HepG2 (cell line): Measurements from ENCODE around the gene UBE2H. TPM values are rescaled to one million over a fixed set of nuclear protein-coding genes. Genes with fewer than 3 reads are reported as not detected.
A peak's percentile ranks its signal among the peaks of the same experiment; 100 is the strongest.

Experiments
- ATAC-seq: fragments of 200-7000 bp; cut with Tn5 transposase; 3 replicates; pipeline ENCODE4 v1.9.1; 2020; ENCODE audit warnings: mild to moderate bottlenecking, moderate library complexity
- BruUV-seq: library from RNA; stranded (reverse); fragments of 400-500 nt; replicated peaks from 2 replicates; lab custom pipeline; 2021; lab: Mats Ljungman, UMichigan
- CTCF ChIA-PET: fragments of 300-600 bp; formaldehyde crosslinking; extraction: SDS; loops from one replicate; lab custom pipeline; 2021; ENCODE audit warnings: low total read pairs, inconsistent platforms, low intra/inter-chr PET ratio; lab: Yijun Ruan, JAX
- POLR2A ChIA-PET: fragments of 350-600 bp; sonication (Branson Sonifier 250); formaldehyde crosslinking; loops from one replicate; lab custom pipeline; 2020; ENCODE audit warnings: antibody characterized with exemption, inconsistent platforms; lab: Yijun Ruan, JAX
- DNase-seq: peaks from one replicate; pipeline ENCODE4 v3.0.0-alpha.2; 2015; ENCODE audit warnings: low spot score
- FAIRE-seq: peaks from 3 replicates; lab custom pipeline; 2011; peaks lifted over from hg19 to GRCh38; lab: Jason Lieb, UNC
- H2AFZ ChIP-seq: one replicate; pipeline ENCODE4 v1.6.1; 2011; ENCODE audit warnings: low read length, inconsistent platforms
- H3K27ac ChIP-seq: fragments of 300-600 bp; 3 replicates; pipeline ENCODE4 v1.8.0; 2011; ENCODE audit warnings: mixed run types, mild to moderate bottlenecking, mixed read lengths, low read length, inconsistent platforms; ENCODE audit not compliant: insufficient read depth; ENCODE audit errors: extremely low read length
- H3K27me3 ChIP-seq, 2 experiments: fragments of 200-600 bp in 1 of 2; 2 replicates in 1 of 2; 3 replicates in 1 of 2; pipeline versions ENCODE4 v1.6.0 to v1.8.0; 2011; ENCODE audit warnings: low read length in 2 of 2, mild to moderate bottlenecking in 2 of 2, moderate library complexity in 2 of 2, inconsistent platforms in 1 of 2; ENCODE audit not compliant: insufficient read depth in 2 of 2, control insufficient read depth in 1 of 2
- H3K36me3 ChIP-seq, 2 experiments: fragments of 200-600 bp in 1 of 2; replicated peaks in 1 of 2; 2 replicates in 1 of 2; 3 replicates in 1 of 2; pipeline versions ENCODE4 v1.5.1 to v1.8.0; 2011; ENCODE audit warnings: low read length in 2 of 2, inconsistent platforms in 1 of 2; ENCODE audit not compliant: insufficient read depth in 2 of 2, control insufficient read depth in 1 of 2
- H3K4me1 ChIP-seq: 2 replicates; pipeline ENCODE4 v1.5.1; 2012; ENCODE audit warnings: low read length, inconsistent platforms; ENCODE audit not compliant: insufficient read depth
- H3K4me2 ChIP-seq: 2 replicates; pipeline ENCODE4 v1.6.0; 2011; ENCODE audit warnings: low read depth, low read length, inconsistent platforms
- H3K4me3 ChIP-seq, 3 experiments: fragments of 200-600 bp in 1 of 3; sonication (generic), shearing (Covaris generic) in 1 of 3; replicated peaks in 1 of 3; 2 replicates each; pipeline ENCODE4 v1.5.1; 2011 to 2016; ENCODE audit warnings: low read length in 3 of 3, inconsistent platforms in 2 of 3, low read depth in 2 of 3, mild to moderate bottlenecking in 2 of 3, control low read depth in 1 of 3, mixed read lengths in 1 of 3; ENCODE audit not compliant: insufficient read depth in 1 of 3
- H3K79me2 ChIP-seq: one replicate; pipeline ENCODE4 v1.6.1; 2011; ENCODE audit warnings: low read length, inconsistent platforms; ENCODE audit not compliant: insufficient read depth
- H3K9ac ChIP-seq: 2 replicates; pipeline ENCODE4 v1.6.0; 2011; ENCODE audit warnings: mild to moderate bottlenecking, low read depth, low read length, inconsistent platforms; ENCODE audit not compliant: insufficient read depth
- H3K9me3 ChIP-seq: 2 replicates; pipeline ENCODE4 v1.5.1; 2012; ENCODE audit warnings: mild to moderate bottlenecking, low read length
- H4K20me1 ChIP-seq: 2 replicates; pipeline ENCODE4 v1.6.0; 2011; ENCODE audit warnings: inconsistent platforms, mild to moderate bottlenecking, low read length, moderate library complexity; ENCODE audit not compliant: insufficient read depth
- KAT8 ChIP-seq: IDR thresholded peaks from 2 replicates; pipeline ENCODE4 v1.6.1; 2016; ENCODE audit warnings: missing genetic modification reagents, missing compliant biosample characterization
- MED1 ChIP-seq: sonication (generic); formaldehyde crosslinking; IDR thresholded peaks from 2 replicates; pipeline ENCODE4 v1.4.0; 2020; ENCODE audit warnings: missing genetic modification reagents
- POLR2A ChIP-seq, 2 experiments: IDR thresholded peaks; 2 replicates each; pipeline ENCODE4 v1.6.1; 2011; ENCODE audit warnings: low read depth in 2 of 2, low read length in 2 of 2, mild to moderate bottlenecking in 1 of 2, moderate library complexity in 1 of 2; ENCODE audit not compliant: insufficient read depth in 1 of 2
- RCOR2 ChIP-seq: IDR thresholded peaks from 2 replicates; pipeline ENCODE4 v1.6.1; 2016; ENCODE audit warnings: missing biosample characterization, missing genetic modification reagents
- TEAD3 ChIP-seq: optimal IDR thresholded peaks from 2 replicates; pipeline ENCODE3; 2016; ENCODE audit warnings: borderline replicate concordance
- ZNF205 ChIP-seq: IDR thresholded peaks from 2 replicates; pipeline ENCODE4 v1.6.1; 2018; ENCODE audit warnings: missing biosample characterization, missing genetic modification reagents
- WGBS: methylation state at CpG from one replicate; pipeline ENCODE4 v1.1.6; 2017; ENCODE audit warnings: low lambda C conversion rate; 5-methylcytosine and 5-hydroxymethylcytosine counted together
- in situ Hi-C: cut with HindIII; loops from 2 replicates; pipeline ENCODE4 v1.10.0; 2017; ENCODE audit warnings: low pct_unique_long_range_greater_than_20kb; ENCODE audit not compliant: extremely low pct_ligation_motif_present
- intact Hi-C: fragments of 100-400 bp; cut with micrococcal nuclease; formaldehyde crosslinking; loops from one replicate; pipeline ENCODE4 v1.10.0; 2022; ENCODE audit not compliant: unreplicated experiment
- polyA plus RNA-seq, 8 experiments: library from polyadenylated mRNA; depleted of rRNA in 3 of 8; stranded (reverse) in 7 of 8; unstranded in 1 of 8; fragments of >200 nt; fragmentation: Illumina TruSeq in 4 of 8; extraction: Trizol in 4 of 8; gene quantifications; 2 replicates each; pipeline versions ENCODE4 v1.2.1 to v1.2.3, GENCODE V29; 2011 to 2016; ENCODE audit warnings: low read depth in 4 of 8, missing spikeins in 1 of 8, mixed read lengths in 1 of 8; ENCODE audit not compliant: insufficient read depth in 1 of 8
- total RNA-seq, 5 experiments: library from RNA; depleted of rRNA; stranded (reverse); fragments of >200 nt; fragmentation: Illumina TruSeq; extraction: Trizol; gene quantifications; 2 replicates each; pipeline ENCODE4 v1.2.3, GENCODE V29; 2016; ENCODE audit warnings: low read depth in 1 of 5
- TF ChIP-seq, protein P1 (sequence below): sonication (generic); formaldehyde crosslinking; IDR thresholded peaks from 2 replicates; pipeline ENCODE4 v1.9.0; 2021; ENCODE audit warnings: mild to moderate bottlenecking, missing genetic modification reagents

Gene UBE2H
- total and polyA plus RNA-seq, 2 of the 13 experiments (the other 11 are each of a cell fraction or from before 2014, with no cell fraction given): 15.5 to 40.1 TPM

GRCh38 chr7:129950933-129951225 is 1.9 kb downstream of the UBE2H start:
- peak overlapping the region; percentile 86 to 94 (median 87) for H3K4me3 ChIP-seq
- H3K9ac ChIP-seq: peak overlapping the region; percentile 90
- CTCF ChIA-PET: no interaction called here
- TF ChIP-seq POLR2A (IDR thresholded peaks at IDR 0.05; ENCODE audit: insufficient read depth in 1 of 2, low read depth in 2 of 2, low read length in 2 of 2) (no peak), KAT8 (CRISPR knock-in tag) (0 out of 2 replicates have a peak, but pooled peaks have one; percentile 4)
- POLR2A ChIA-PET: interaction anchor here (1.2 to 2.9 kb wide), 2 partner anchors 8 to 58 kb away, joined by 5 to 28 read pairs; no protein-coding TSS in a partner anchor
- H3K27ac ChIP-seq: peak overlapping the region; percentile 92
- in situ Hi-C loops (no loop called here), intact Hi-C loops (loop anchor here (5.0 kb wide), 1 partner anchor 119 kb away; no protein-coding TSS in a partner anchor)
- H3K9me3 ChIP-seq: no peaks in the 10 kb centered on the region
- peaks cover 40% of the 10 kb centered on the region for H3K4me1 ChIP-seq
- H3K4me2 ChIP-seq: peak overlapping the region; percentile 76
- WGBS: 86% methylated on average over 1 of the region's 1 CpG
- no peak overlapping the region for H2AFZ ChIP-seq
- H3K27me3 ChIP-seq: no peaks in the 10 kb centered on the region; a peak in 1 of 5 replicates
- DNase-seq (no peak), ATAC-seq (no peak), FAIRE-seq (no peak)
- peaks cover 57% of the 10 kb centered on the region for H3K79me2 ChIP-seq
- peaks cover 16% of the 10 kb centered on the region for H4K20me1 ChIP-seq
- peaks cover 0 to 3% of the 10 kb centered on the region in 2 experiments; a peak in 1 of 5 replicates for H3K36me3 ChIP-seq
- no TSS peak for BruUV-seq

DNA sequence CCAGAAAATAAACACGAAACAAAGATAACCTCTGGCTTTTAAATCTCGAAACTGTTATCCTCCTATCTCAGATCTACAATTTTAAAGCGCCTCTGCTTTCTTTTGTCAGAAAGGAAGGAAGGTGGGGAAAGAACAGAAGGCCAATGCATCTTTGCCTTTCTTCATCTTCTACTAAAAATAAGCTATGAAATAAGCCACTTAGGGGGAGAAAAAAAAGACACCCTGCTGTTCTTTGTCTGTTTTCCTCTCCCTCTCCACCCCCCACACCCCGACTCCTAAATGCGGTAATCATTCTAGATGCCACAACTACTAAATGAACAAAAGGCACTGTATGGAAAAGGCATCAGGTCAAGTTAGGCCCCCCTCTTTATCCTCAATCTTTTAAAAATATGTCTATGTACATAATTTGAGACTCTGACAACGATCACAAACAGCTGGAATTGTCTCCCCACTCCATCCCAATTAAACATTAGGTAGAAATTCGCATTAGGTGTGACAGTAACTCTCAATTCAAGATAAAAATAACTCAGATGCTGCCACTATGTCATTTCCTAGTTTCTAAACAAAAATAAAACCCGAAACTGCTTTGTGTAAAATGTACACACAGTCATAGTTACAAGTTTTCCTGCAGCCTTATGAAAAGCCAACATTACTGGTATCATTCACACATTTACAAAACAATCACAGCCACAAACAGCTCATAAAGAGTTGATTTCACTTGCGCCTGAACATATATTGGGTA is 2.4 kb downstream of the UBE2H start:
- no peak for TF ChIP-seq RCOR2 (CRISPR knock-in tag)
- TF ChIP-seq ZNF205 (CRISPR knock-in tag): no peak
- no peak for TF ChIP-seq TEAD3 (CRISPR knock-in tag)
- no peak for TF ChIP-seq MED1 (CRISPR knock-in tag)
- TF ChIP-seq, protein P1, sequence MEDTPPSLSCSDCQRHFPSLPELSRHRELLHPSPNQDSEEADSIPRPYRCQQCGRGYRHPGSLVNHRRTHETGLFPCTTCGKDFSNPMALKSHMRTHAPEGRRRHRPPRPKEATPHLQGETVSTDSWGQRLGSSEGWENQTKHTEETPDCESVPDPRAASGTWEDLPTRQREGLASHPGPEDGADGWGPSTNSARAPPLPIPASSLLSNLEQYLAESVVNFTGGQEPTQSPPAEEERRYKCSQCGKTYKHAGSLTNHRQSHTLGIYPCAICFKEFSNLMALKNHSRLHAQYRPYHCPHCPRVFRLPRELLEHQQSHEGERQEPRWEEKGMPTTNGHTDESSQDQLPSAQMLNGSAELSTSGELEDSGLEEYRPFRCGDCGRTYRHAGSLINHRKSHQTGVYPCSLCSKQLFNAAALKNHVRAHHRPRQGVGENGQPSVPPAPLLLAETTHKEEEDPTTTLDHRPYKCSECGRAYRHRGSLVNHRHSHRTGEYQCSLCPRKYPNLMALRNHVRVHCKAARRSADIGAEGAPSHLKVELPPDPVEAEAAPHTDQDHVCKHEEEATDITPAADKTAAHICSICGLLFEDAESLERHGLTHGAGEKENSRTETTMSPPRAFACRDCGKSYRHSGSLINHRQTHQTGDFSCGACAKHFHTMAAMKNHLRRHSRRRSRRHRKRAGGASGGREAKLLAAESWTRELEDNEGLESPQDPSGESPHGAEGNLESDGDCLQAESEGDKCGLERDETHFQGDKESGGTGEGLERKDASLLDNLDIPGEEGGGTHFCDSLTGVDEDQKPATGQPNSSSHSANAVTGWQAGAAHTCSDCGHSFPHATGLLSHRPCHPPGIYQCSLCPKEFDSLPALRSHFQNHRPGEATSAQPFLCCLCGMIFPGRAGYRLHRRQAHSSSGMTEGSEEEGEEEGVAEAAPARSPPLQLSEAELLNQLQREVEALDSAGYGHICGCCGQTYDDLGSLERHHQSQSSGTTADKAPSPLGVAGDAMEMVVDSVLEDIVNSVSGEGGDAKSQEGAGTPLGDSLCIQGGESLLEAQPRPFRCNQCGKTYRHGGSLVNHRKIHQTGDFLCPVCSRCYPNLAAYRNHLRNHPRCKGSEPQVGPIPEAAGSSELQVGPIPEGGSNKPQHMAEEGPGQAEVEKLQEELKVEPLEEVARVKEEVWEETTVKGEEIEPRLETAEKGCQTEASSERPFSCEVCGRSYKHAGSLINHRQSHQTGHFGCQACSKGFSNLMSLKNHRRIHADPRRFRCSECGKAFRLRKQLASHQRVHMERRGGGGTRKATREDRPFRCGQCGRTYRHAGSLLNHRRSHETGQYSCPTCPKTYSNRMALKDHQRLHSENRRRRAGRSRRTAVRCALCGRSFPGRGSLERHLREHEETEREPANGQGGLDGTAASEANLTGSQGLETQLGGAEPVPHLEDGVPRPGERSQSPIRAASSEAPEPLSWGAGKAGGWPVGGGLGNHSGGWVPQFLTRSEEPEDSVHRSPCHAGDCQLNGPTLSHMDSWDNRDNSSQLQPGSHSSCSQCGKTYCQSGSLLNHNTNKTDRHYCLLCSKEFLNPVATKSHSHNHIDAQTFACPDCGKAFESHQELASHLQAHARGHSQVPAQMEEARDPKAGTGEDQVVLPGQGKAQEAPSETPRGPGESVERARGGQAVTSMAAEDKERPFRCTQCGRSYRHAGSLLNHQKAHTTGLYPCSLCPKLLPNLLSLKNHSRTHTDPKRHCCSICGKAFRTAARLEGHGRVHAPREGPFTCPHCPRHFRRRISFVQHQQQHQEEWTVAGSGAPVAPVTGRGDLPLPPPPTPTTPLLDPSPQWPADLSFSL (CRISPR knock-in tag): 0 out of 2 replicates have a peak, but pooled peaks have one; percentile 2
- DNase-seq: no peak
- peak overlapping the region; percentile 76 for H3K4me2 ChIP-seq

More for the DNA sequence above, 2.4 kb downstream of the UBE2H start:
- Histone ChIP-seq H3K4me1 (peaks cover 40% of the 10 kb centered on the region), H3K79me2 (peaks cover 60% of the 10 kb centered on the region), H3K27me3 (no peaks in the 10 kb centered on the region; a peak in 1 of 5 replicates), H2AFZ (no peak overlapping the region), H3K9ac (peak overlapping the region; percentile 90), H3K27ac (peak overlapping the region; percentile 92), H3K9me3 (no peaks in the 10 kb centered on the region), H3K36me3 (peaks cover 0 to 3% of the 10 kb centered on the region in 2 experiments; a peak in 1 of 5 replicates), H4K20me1 (peaks cover 16% of the 10 kb centered on the region), H3K4me3 (peak overlapping the region; percentile 86 to 94 (median 87))
- no peak for ATAC-seq
- ChIA-PET POLR2A (interaction anchor here (2.4 to 2.9 kb wide), 2 partner anchors 9 to 59 kb away, joined by 14 to 28 read pairs; no protein-coding TSS in a partner anchor), CTCF (no interaction called here)
- in situ Hi-C loops (no loop called here), intact Hi-C loops (loop anchor here (5.0 kb wide), 1 partner anchor 118 kb away; no protein-coding TSS in a partner anchor)
- BruUV-seq: no TSS peak
- no peak for FAIRE-seq
- WGBS: 13% methylated on average over 9 of the region's 9 CpGs
